IPS-18a (cell line): ENCODE data around the gene SMARCB1.

Experiments
- H3K27ac ChIP-seq: one replicate; pipeline ENCODE4 v1.5.1; 2013; ENCODE audit warnings: low read length
- H3K27me3 ChIP-seq: one replicate; pipeline ENCODE4 v1.6.1; 2013; ENCODE audit warnings: mild to moderate bottlenecking, low read length; ENCODE audit not compliant: control insufficient read depth, insufficient read depth
- H3K36me3 ChIP-seq: one replicate; pipeline ENCODE4 v1.6.1; 2013; ENCODE audit warnings: low read depth, low read length; ENCODE audit not compliant: control insufficient read depth
- H3K4me1 ChIP-seq: one replicate; pipeline ENCODE4 v1.6.1; 2013; ENCODE audit warnings: low read depth, low read length; ENCODE audit not compliant: control insufficient read depth
- H3K4me3 ChIP-seq: one replicate; pipeline ENCODE4 v1.5.1; 2013; ENCODE audit warnings: low read length
- H3K9ac ChIP-seq: one replicate; pipeline ENCODE4 v1.6.1; 2013; ENCODE audit warnings: mild to moderate bottlenecking, low read length, moderate library complexity
- H3K9me3 ChIP-seq: one replicate; pipeline ENCODE4 v1.6.1; 2013; ENCODE audit warnings: low read depth, low read length; ENCODE audit not compliant: control insufficient read depth

The SMARCB1 gene

DNA sequence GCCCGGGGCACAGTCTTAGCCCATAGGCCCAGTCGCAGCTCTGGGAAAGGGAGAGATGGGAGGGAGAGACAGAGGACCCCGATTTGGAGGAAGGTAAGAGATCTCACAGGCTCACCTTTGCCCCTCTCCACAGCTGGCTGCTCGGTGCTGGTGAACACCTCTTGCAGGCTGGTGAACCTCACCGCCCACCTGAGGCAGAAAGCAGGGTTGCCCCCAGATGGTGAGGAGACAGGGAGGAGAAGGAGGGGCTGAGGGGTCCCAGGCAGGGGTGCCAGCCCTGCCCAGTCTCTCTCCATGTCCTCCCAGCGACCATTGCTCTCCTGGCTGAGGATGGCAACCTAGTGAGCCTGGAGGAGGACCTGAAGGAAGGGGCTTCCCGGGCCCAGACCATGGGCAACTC, 22.8 kb upstream of the SMARCB1 start:
- peaks cover 1% of the 10 kb centered on the region for H3K27me3 ChIP-seq
- peaks cover 6% of the 10 kb centered on the region for H3K36me3 ChIP-seq
- peaks cover 14% of the 10 kb centered on the region for H3K4me1 ChIP-seq
- no peaks in the 10 kb centered on the region for H3K9me3 ChIP-seq
- H3K4me3 ChIP-seq: peak overlapping the region; percentile 0
- H3K27ac ChIP-seq: no peak overlapping the region
- H3K9ac ChIP-seq: no peak overlapping the region

DNA sequence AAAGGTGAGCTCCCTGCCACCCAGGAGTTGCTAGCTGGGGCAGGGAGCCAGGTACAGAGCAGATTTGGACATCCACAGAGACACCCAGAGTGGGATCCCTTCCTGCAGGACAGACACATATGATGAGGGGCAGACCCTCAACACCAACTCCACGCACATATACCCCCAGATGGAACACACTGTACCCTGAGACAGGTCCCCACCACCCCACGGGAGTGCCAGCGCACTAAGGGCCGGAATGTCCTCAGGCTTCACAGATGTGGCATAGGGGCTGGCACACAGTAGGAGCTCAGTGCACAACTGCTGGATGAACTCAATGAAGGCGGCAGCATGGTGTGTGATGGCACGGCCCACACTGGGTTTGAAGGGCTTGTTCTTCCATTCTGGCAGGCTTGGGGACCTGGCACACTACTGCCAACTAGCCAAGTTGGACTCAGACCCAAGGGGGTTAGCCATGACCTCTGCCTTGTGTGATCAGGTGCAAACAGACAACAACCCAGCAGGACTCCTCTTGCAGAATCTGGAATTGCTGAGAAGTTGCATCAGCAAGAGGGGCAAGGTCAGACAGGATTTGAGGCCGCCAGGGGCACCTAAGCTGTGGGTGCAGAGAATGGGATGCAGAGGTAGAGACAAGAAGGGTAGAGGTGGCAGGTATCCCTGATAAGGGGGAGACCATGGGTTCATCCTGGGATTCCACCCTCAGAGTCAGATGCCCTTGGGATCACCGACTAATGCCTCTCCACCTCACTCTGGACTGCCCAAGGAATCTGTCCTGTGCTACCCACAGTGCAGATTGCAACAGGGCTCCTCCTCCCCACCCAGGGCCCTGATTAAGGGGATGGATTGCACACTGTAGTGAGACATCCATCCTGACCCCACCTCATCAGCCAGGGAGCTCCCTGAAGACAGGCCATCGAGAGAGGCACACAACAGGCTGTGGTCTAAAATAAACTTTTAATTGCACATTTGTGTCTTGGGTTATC, 21.6 kb upstream of the SMARCB1 start:
- Histone ChIP-seq H3K9me3 (no peaks in the 10 kb centered on the region), H3K27ac (no peak overlapping the region), H3K27me3 (peaks cover 11% of the 10 kb centered on the region), H3K4me3 (no peak overlapping the region), H3K4me1 (peaks cover 14% of the 10 kb centered on the region), H3K36me3 (peaks cover 6% of the 10 kb centered on the region), H3K9ac (no peak overlapping the region)

DNA sequence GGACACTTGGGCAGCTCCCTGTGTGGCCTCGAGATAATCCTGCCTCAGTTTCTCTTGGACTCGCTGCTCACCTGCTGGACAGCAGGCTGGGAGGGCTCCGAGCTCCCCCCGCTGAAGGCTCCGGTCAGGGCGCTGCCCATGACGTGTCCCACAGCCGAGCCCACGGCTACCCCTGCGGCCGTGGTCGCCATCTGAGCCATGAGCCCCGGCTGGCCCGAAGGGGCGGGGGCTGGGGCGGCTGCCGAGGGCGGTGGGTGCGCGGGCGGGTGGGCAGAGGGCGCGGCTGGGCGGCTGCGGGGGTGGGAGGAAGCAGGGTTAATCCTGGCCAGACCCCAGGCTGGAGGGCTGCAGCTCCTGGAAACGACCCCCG, 19.5 kb upstream of the SMARCB1 start:
- H3K4me3 ChIP-seq: peak overlapping the region; percentile 87
- H3K4me1 ChIP-seq: peaks cover 14% of the 10 kb centered on the region
- peaks cover 11% of the 10 kb centered on the region for H3K27me3 ChIP-seq
- H3K9ac ChIP-seq: peak overlapping the region; percentile 71
- H3K27ac ChIP-seq: peak overlapping the region; percentile 53
- H3K36me3 ChIP-seq: peaks cover 6% of the 10 kb centered on the region
- H3K9me3 ChIP-seq: no peaks in the 10 kb centered on the region

DNA sequence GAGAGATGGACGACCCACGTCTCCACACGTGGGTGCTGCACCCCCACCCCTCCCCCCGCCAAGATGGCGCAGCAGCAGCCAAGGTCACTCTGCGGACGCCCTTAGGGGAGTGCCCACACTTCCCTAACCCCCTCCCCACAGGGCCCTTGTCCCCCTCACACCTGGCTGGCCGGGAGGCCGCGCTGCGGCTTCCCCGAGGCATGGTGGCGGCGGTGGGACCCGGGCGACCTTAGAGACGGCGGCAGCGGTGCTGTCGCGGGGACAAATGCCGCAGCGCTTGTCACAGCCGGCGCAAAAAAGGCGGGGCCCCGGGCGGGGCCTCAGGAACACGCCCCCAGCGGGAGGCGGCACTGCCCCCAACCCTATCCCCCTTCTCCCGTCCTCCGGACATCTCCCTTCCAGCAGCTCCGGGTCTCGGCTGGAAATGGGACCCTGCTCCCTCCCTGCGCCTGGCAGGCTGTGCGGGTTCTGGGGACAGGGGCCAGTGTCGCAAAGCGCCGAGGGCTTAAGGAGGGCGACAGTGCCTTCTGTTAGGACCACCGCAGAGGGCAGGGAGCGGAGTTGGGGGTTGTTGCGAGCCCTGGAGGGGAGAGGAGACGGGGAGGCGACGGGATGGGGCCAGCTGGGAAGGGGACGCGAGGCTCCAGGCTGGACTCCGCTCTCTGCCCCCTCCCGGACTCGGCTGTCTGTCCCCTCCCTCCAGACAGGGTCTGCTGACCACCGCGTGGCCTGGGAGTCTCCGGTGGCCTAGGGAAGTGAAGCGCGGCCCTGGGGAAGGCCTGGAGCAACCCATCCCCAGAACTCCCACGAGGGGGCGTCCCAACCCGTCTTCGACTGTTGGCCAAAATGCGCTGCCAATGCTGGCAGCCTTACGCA, 18.9 kb upstream of the SMARCB1 start, which contains the start of gene CHCHD10:
Gene CHCHD10, minus strand, starts transcription at position 300 of the 876 bp plus-strand sequence. Its CDS starts 98 bp downstream, at position 202.
- Histone ChIP-seq H3K4me3 (peak within 1 kb of the TSS; percentile 87), H3K9ac (peak within 1 kb of the TSS; percentile 71), H3K9me3 (no peaks in the 10 kb centered on the region), H3K27ac (peak within 1 kb of the TSS; percentile 53), H3K36me3 (peaks cover 6% of the 10 kb centered on the region), H3K4me1 (peaks cover 9% of the 10 kb centered on the region), H3K27me3 (peaks cover 11% of the 10 kb centered on the region)

DNA sequence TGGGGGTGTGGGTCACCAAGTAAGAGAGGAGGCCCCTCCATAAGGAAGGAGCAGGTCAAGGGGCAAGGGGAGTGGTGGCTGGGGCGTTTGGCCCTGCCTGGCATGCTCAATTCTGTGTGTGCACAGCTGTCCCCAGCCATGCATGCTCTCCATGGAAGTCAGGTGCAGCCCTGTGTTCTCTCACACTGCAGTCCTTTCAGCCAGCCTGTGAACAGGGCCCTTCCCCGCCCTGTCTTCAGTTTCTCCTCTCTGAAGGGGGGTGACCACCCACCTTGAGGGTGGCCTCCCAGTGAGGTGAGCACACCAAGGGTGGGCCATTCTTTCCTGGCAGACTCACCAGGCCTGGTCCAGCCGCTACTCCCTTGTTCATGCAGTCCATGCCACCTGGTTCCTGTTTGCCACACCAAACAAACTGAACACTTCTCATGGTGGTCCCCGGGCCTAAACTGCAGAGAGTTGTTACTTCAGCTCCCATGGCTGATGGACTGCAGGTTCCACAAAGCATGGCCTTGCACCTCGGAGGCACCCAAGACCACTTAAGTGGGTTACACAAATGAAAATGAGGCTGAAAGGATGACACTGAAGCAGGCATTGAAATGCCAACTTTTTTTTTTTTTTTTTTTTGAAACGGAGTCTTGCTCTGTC, 17.3 kb upstream of the SMARCB1 start:
- Histone ChIP-seq H3K4me1 (peaks cover 7% of the 10 kb centered on the region), H3K4me3 (no peak overlapping the region), H3K27ac (no peak overlapping the region), H3K9me3 (no peaks in the 10 kb centered on the region), H3K27me3 (peaks cover 27% of the 10 kb centered on the region), H3K9ac (no peak overlapping the region), H3K36me3 (peaks cover 6% of the 10 kb centered on the region)

DNA sequence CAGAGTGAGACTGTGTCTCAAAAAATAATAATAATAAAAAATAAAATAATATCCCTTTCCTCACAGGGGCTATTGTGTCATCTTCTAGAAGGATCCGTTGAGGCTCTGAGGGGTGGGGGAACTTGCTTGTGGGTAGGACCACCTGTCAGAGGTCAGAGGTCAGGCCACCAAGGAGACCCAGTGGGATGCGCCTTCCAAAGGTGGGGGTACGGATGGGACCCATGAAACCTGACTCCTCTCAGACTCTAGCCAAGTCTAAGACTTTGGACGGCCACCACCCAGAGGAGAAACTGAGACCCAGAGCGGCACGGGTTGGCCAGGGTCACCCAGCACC, 14.5 kb upstream of the SMARCB1 start:
- Histone ChIP-seq H3K9me3 (no peaks in the 10 kb centered on the region), H3K36me3 (no peaks in the 10 kb centered on the region), H3K4me1 (peaks cover 3% of the 10 kb centered on the region), H3K27ac (no peak overlapping the region), H3K27me3 (peaks cover 28% of the 10 kb centered on the region), H3K9ac (no peak overlapping the region), H3K4me3 (peak overlapping the region; percentile 49)

DNA sequence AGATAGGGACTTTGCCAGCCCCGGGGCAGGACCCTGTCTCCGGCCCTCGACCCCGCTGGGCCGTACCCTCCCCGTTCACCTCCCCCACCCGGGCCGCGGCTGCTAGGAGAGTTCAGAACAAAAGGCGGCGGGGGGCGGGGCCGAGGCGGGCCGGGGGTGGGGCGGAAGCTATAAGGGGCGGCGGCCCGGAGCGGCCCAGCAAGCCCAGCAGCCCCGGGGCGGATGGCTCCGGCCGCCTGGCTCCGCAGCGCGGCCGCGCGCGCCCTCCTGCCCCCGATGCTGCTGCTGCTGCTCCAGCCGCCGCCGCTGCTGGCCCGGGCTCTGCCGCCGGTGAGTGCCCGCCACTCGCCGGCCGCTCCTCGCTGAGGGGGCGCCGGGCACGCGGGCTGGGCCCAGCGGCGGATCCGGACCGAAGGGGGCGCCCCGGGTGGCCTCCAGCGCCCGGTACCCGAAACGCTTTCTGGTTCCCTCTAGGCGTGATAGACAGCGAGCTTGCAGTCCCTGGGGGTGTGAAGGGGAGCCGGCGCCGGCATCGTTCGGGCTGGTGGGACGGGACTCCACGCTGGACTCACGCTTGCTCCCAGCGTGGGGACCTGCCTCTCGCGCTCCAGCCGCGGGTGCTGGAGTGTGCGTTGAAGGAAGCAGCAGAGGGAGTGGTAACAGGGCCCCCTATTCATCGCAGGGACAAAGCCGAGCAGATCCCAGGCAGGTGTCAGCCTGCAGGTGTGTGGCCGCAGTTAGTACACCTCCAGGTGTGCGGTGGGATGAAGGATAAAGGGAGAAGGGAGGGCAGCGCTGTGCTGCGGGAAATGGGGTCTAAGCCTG, 13.9 kb upstream of the SMARCB1 start, which contains the start of gene MMP11:
Gene MMP11, plus strand, starts transcription at position 201 of the 825 bp plus-strand sequence. Its CDS starts 22 bp downstream, at position 223.
- Histone ChIP-seq H3K4me1 (peaks cover 3% of the 10 kb centered on the region), H3K27me3 (peaks cover 28% of the 10 kb centered on the region), H3K27ac (no peak within 1 kb of the TSS), H3K36me3 (no peaks in the 10 kb centered on the region), H3K9ac (peak within 1 kb of the TSS; percentile 28), H3K4me3 (peak within 1 kb of the TSS; percentile 69), H3K9me3 (no peaks in the 10 kb centered on the region)

DNA sequence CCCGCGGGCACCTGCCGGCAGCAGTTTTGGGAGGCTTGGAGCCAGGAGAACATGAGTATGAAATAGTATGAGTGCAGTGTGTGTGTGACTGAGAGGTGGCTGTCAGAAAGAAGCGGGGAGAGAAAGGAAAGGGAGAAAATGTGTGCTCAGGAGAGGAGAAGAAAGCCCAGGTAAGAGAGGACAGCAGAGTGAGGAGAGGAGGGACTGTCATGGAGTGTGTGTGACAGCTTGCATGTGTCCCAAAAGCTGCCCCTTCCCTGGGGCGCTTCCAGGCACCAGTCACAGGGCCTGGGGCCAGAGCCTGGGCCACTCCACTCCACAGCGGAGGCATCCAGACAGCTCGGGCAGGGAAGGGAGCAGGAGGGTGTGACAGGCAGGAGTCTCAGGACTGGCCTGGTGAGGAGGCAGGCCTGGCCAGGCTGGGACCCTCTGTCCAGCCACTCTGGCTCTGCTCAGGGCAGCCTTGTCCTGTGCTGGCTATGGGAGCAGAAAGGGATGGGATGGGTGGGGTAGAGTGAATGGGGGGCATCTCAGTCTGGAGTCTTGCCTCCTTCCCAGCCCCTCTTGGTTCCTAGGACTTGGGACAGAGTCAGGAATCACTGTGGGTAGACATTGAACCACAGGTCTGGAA, 13.2 kb upstream of the SMARCB1 start:
- H3K27ac ChIP-seq: no peak overlapping the region

DNA sequence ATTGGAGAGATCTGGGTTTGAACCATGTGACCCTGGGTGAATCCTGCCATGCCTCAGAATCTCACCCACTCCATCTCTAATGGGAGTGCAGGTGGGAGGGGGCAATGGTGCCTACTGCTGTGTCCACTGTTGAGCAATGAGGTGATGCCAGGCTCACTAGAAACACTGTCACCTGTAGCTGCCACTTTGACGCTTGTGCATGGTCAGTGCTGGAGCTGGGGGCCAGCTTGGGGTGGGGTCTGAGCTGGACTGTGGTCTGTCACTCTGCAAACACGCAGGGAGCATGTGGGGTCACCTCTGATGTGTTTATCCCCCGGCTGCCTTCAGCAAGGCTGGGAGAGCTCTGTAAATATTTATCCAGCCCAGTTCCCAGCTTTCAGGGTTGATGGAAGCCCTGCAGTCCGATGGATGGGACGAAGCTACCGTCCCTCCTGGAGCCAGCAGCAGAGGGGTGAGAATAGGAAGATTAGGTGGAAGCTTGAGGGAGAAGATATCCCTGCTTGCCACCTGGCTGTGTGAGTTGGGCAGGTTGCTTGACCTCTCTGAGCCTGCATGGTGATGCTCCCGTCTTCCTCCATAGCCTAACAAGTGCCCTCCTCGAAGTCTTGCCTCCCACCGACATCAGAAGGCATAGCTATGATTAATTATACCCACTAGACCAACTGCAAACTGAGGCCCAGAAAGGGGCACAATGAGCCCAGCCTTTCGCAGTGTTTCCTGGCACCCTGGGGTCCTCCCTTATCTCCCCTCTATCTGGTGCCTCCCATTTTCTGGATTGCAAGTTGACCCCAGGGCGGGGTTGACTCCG, 12.4 kb upstream of the SMARCB1 start:
- H3K9ac ChIP-seq: no peak overlapping the region
- H3K27ac ChIP-seq: no peak overlapping the region
- no peaks in the 10 kb centered on the region for H3K9me3 ChIP-seq
- H3K4me1 ChIP-seq: peaks cover 3% of the 10 kb centered on the region
- H3K27me3 ChIP-seq: peaks cover 23% of the 10 kb centered on the region
- H3K4me3 ChIP-seq: no peak overlapping the region
- H3K36me3 ChIP-seq: no peaks in the 10 kb centered on the region

More for the DNA sequence above, 13.2 kb upstream of the SMARCB1 start:
- Histone ChIP-seq H3K4me3 (peak overlapping the region; percentile 69), H3K36me3 (no peaks in the 10 kb centered on the region), H3K27me3 (peaks cover 28% of the 10 kb centered on the region), H3K9me3 (no peaks in the 10 kb centered on the region), H3K4me1 (peaks cover 3% of the 10 kb centered on the region), H3K9ac (no peak overlapping the region)
